ENCODE data around the gene CAPG. TPM values are rescaled to one million over a fixed set of nuclear protein-coding genes. Genes with fewer than 3 reads are reported as not detected.

Gene CAPG
- total and polyA plus RNA-seq, 10 of the 15 experiments (the other 5 are each of a cell fraction or from before 2014, with no cell fraction given) = 26.3 to 192 (median 100) TPM

GRCh38 chr2:85429924-85430289 is 19.7 kb upstream of the CAPG start:
- DNase-seq (ENCODE audit: low read depth, low spot score) (no peak), ATAC-seq (peak; percentile 22), FAIRE-seq (no peak)
- no peak overlapping the region for H3K4me3 ChIP-seq
- WGBS (ENCODE audit: insufficient coverage, insufficient replicate concordance, low lambda C conversion rate, missing lambda C conversion rate) = 43% methylated on average over 2 of the region's 2 CpGs
- RAD21 ChIA-PET (ENCODE audit: unreplicated experiment) = interaction anchor here (1.8 to 2.6 kb wide), 2 partner anchors 10 to 122 kb away, joined by 5 to 13 read pairs; no protein-coding TSS in a partner anchor
- SMC1A ChIA-PET (ENCODE audit: uncharacterized antibody, unreplicated experiment) = interaction anchor here (3.2 kb wide), 1 partner anchor 120 kb away, joined by 22 read pairs; no protein-coding TSS in a partner anchor
- no peak for TF ChIP-seq POLR2A (IDR thresholded peaks at IDR 0.05; ENCODE audit: low read depth, low read length)
- TF ChIP-seq NR2F1 (conservative IDR thresholded peaks at IDR 0.05) = no peak
- no peak for TF ChIP-seq SIN3A (IDR thresholded peaks at IDR 0.05; ENCODE audit: low read depth, low read length)
- no peak for TF ChIP-seq SPI1 (IDR thresholded peaks at IDR 0.05; ENCODE audit: borderline replicate concordance, insufficient read depth, low read depth, low read length)
- no peak for TF ChIP-seq SUPT20H (IDR thresholded peaks at IDR 0.05; ENCODE audit: borderline replicate concordance, control insufficient read depth, low read depth, low read length)
- no peak overlapping the region for H3K4me2 ChIP-seq (ENCODE audit: control insufficient read depth, insufficient read depth)
- intact Hi-C loops (cut with micrococcal nuclease; ENCODE audit: unreplicated experiment) (loop anchor here (10.0 kb wide), 1 partner anchor 385 kb away; no protein-coding TSS in a partner anchor), in situ Hi-C loops (cut with MboI) (no loop called here)
- CTCF ChIA-PET = interaction anchor here (1.2 to 3.4 kb wide), 3 partner anchors 10 to 122 kb away, joined by 4 to 17 read pairs (median 9); no protein-coding TSS in a partner anchor
- H3K9ac ChIP-seq (ENCODE audit: control insufficient read depth, insufficient read depth, low read length) = no peak overlapping the region
- H3K4me1 ChIP-seq (ENCODE audit: control insufficient read depth, insufficient read depth, low read length) = no peaks in the 10 kb centered on the region
- no peak overlapping the region for H3K27ac ChIP-seq (ENCODE audit: control insufficient read depth, insufficient read depth)
- no peaks in the 10 kb centered on the region for H3K27me3 ChIP-seq (replicated peaks in 1 of 2; ENCODE audit: control insufficient read depth in 2 of 2, insufficient read depth in 2 of 2, low read length in 1 of 2)
- BruUV-seq (replicated peaks) = no TSS peak
- H2AFZ ChIP-seq (ENCODE audit: control insufficient read depth, low read depth, low read length) = peak overlapping the region; percentile 17; the same call in 1 of the 2 replicates
- H4K20me1 ChIP-seq (ENCODE audit: control insufficient read depth, insufficient read depth) = no peaks in the 10 kb centered on the region
- H3K36me3 ChIP-seq (ENCODE audit: control insufficient read depth in 2 of 2, insufficient read depth in 2 of 2, low read length in 1 of 2) = no peaks in the 10 kb centered on the region
- H3K9me3 ChIP-seq (replicated peaks; ENCODE audit: control insufficient read depth, insufficient read depth, low read length) = no peaks in the 10 kb centered on the region
- H3K79me2 ChIP-seq (ENCODE audit: control insufficient read depth, insufficient read depth, low read length) = no peaks in the 10 kb centered on the region
- POLR2A ChIA-PET = interaction anchor here (1.1 to 1.4 kb wide), 2 partner anchors 112 to 120 kb away, joined by 3 read pairs; no protein-coding TSS in a partner anchor

GRCh38 chr2:85429213-85429923 is 19.2 kb upstream of the CAPG start:
- ChIA-PET RAD21 (ENCODE audit: unreplicated experiment) (interaction anchor here (0.5 to 2.6 kb wide), 3 partner anchors 10 to 939 kb away, joined by 3 to 13 read pairs (median 5); no protein-coding TSS in a partner anchor), CTCF (interaction anchor here (0.7 to 3.4 kb wide), 5 partner anchors 9 to 127 kb away, joined by 3 to 17 read pairs (median 4); no protein-coding TSS in a partner anchor), POLR2A (interaction anchor here (0.6 to 1.4 kb wide), 4 partner anchors 30 to 121 kb away, joined by 3 to 4 read pairs (median 3); no protein-coding TSS in a partner anchor), SMC1A (ENCODE audit: uncharacterized antibody, unreplicated experiment) (interaction anchor here (0.9 to 3.2 kb wide), 2 partner anchors 106 to 121 kb away, joined by 3 to 22 read pairs; no protein-coding TSS in a partner anchor)
- ATAC-seq = peak; percentile 12; the same call in 1 of the 3 replicates
- no peak overlapping the region for H3K4me3 ChIP-seq
- no peaks in the 10 kb centered on the region for H3K79me2 ChIP-seq (ENCODE audit: control insufficient read depth, insufficient read depth, low read length)
- BruUV-seq (replicated peaks) = no TSS peak
- 31% methylated on average over 12 of the region's 12 CpGs for WGBS (ENCODE audit: insufficient coverage, insufficient replicate concordance, low lambda C conversion rate, missing lambda C conversion rate)
- no peaks in the 10 kb centered on the region for H3K27me3 ChIP-seq (replicated peaks in 1 of 2; ENCODE audit: control insufficient read depth in 2 of 2, insufficient read depth in 2 of 2, low read length in 1 of 2)
- H2AFZ ChIP-seq (ENCODE audit: control insufficient read depth, low read depth, low read length) = peak overlapping the region; percentile 17
- H3K4me1 ChIP-seq (ENCODE audit: control insufficient read depth, insufficient read depth, low read length) = no peaks in the 10 kb centered on the region
- intact Hi-C loops (cut with micrococcal nuclease; ENCODE audit: unreplicated experiment) (loop anchor here (10.0 kb wide), 1 partner anchor 385 kb away; no protein-coding TSS in a partner anchor), in situ Hi-C loops (cut with MboI) (no loop called here)
- no peaks in the 10 kb centered on the region for H3K9me3 ChIP-seq (replicated peaks; ENCODE audit: control insufficient read depth, insufficient read depth, low read length)
- H3K4me2 ChIP-seq (ENCODE audit: control insufficient read depth, insufficient read depth) = no peak overlapping the region
- no peak overlapping the region for H3K9ac ChIP-seq (ENCODE audit: control insufficient read depth, insufficient read depth, low read length)
- no peak for DNase-seq (ENCODE audit: low read depth, low spot score)
- H3K27ac ChIP-seq (ENCODE audit: control insufficient read depth, insufficient read depth) = no peak overlapping the region
- no peaks in the 10 kb centered on the region for H3K36me3 ChIP-seq (ENCODE audit: control insufficient read depth in 2 of 2, insufficient read depth in 2 of 2, low read length in 1 of 2)
- no peaks in the 10 kb centered on the region for H4K20me1 ChIP-seq (ENCODE audit: control insufficient read depth, insufficient read depth)
- no peak for FAIRE-seq
- no peak for TF ChIP-seq REST (IDR thresholded peaks at IDR 0.05; ENCODE audit: low read depth, low read length)
- TF ChIP-seq SUPT20H (IDR thresholded peaks at IDR 0.05; ENCODE audit: borderline replicate concordance, control insufficient read depth, low read depth, low read length) = no peak
- TF ChIP-seq NKRF (conservative IDR thresholded peaks at IDR 0.05) = no peak
- no peak for TF ChIP-seq HDAC6 (IDR thresholded peaks at IDR 0.05; ENCODE audit: unreplicated experiment)
- TF ChIP-seq NR2C1 (IDR thresholded peaks at IDR 0.05) = no peak
